ENCODE data around the gene TMCC1.

GRCh38 chr3:129628169-129628522 lies 265.4 kb downstream of the TMCC1 start:
- TF ChIP-seq POLR2A (IDR thresholded peaks at IDR 0.05) (no peak), CTCF (IDR thresholded peaks at IDR 0.05) (no peak)
